KMS-11 (cell line): ENCODE measurements around the gene FBN1.

Source experiments
- H2AFZ ChIP-seq: fragments of 200-600 bp; sonication (generic); 2 replicates; pipeline ENCODE4 v1.6.1; 2016; ENCODE audit warnings: antibody characterized with exemption, mixed run types, low read depth
- H3K27ac ChIP-seq: fragments of 200-600 bp; sonication (generic); 2 replicates; pipeline ENCODE4 v1.6.1; 2016; ENCODE audit warnings: mild to moderate bottlenecking, mixed run types
- H3K27me3 ChIP-seq: fragments of 200-600 bp; sonication (generic); 2 replicates; pipeline ENCODE4 v1.6.1; 2017; ENCODE audit warnings: mild to moderate bottlenecking, low read depth, mixed run types, moderate library complexity; ENCODE audit not compliant: insufficient read depth
- H3K36me3 ChIP-seq: fragments of 200-600 bp; sonication (generic); 2 replicates; pipeline ENCODE4 v1.6.1; 2017; ENCODE audit warnings: mild to moderate bottlenecking, mixed run types; ENCODE audit not compliant: insufficient read depth
- H3K4me1 ChIP-seq: fragments of 200-600 bp; sonication (generic); 2 replicates; pipeline ENCODE4 v1.6.1; 2016; ENCODE audit warnings: mild to moderate bottlenecking, low read depth, mixed run types; ENCODE audit not compliant: poor library complexity, severe bottlenecking
- H3K4me2 ChIP-seq: fragments of 200-600 bp; sonication (generic); 2 replicates; pipeline ENCODE4 v1.7.0; 2016; ENCODE audit warnings: mild to moderate bottlenecking, mixed run types
- H3K4me3 ChIP-seq: fragments of 200-600 bp; sonication (generic); IDR thresholded peaks from 2 replicates; pipeline ENCODE4 v1.6.1; 2017; ENCODE audit warnings: low read depth, low read length, mixed read lengths; ENCODE audit not compliant: insufficient read depth
- H3K79me2 ChIP-seq: fragments of 200-600 bp; sonication (generic); 2 replicates; pipeline ENCODE4 v1.6.1; 2016; ENCODE audit warnings: low read depth, mixed run types; ENCODE audit not compliant: insufficient read depth
- H3K9ac ChIP-seq: fragments of 200-600 bp; sonication (generic); 2 replicates; pipeline ENCODE4 v1.6.1; 2016; ENCODE audit warnings: mild to moderate bottlenecking, mixed run types
- H4K20me1 ChIP-seq: fragments of 200-600 bp; sonication (generic); 2 replicates; pipeline ENCODE4 v1.6.1; 2016; ENCODE audit warnings: mild to moderate bottlenecking, mixed run types; ENCODE audit not compliant: insufficient read depth
- CTCF ChIP-seq: fragments of 200-600 bp; sonication (generic); conservative IDR thresholded peaks from 2 replicates; pipeline ENCODE4 v1.6.1; 2017; ENCODE audit warnings: low read depth, mild to moderate bottlenecking, antibody characterized with exemption, low read length, moderate library complexity, mixed read lengths

The FBN1 gene

DNA sequence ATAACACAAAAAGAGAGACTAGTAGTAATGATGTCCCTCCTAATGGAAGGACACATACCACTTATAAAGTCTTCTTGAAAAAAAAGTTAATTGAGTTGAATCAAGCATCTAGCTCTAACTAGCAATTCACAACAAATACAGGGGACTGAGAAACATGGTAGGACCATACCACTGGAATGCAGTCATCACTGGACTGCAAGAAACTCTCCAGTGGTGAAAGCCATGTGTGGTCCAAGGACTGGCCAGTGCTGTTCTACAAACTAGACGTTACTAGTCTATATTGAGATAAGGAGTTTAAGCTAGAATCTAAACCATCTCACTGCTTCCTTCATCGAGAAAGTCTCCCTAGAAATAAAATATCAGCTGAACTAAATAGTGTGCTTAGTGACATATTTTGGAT is 16.7 kb downstream of the FBN1 start:
- TF ChIP-seq CTCF = no peak
- H3K4me3 ChIP-seq = no peak overlapping the region
- H4K20me1 ChIP-seq = no peaks in the 10 kb centered on the region
- no peak overlapping the region for H3K4me2 ChIP-seq
- H3K27me3 ChIP-seq = no peaks in the 10 kb centered on the region
- H3K9ac ChIP-seq = no peak overlapping the region
- no peak overlapping the region for H3K27ac ChIP-seq
- H2AFZ ChIP-seq = no peak overlapping the region
- no peaks in the 10 kb centered on the region for H3K36me3 ChIP-seq
- no peaks in the 10 kb centered on the region for H3K79me2 ChIP-seq
- H3K4me1 ChIP-seq = no peaks in the 10 kb centered on the region

- H3K4me1 ChIP-seq = no peaks in the 10 kb centered on the region
- TF ChIP-seq CTCF = no peak
- no peak overlapping the region for H3K4me3 ChIP-seq
- no peak overlapping the region for H3K27ac ChIP-seq
- H2AFZ ChIP-seq = no peak overlapping the region
- H3K36me3 ChIP-seq = no peaks in the 10 kb centered on the region
- H3K27me3 ChIP-seq = no peaks in the 10 kb centered on the region
- no peak overlapping the region for H3K9ac ChIP-seq
- H3K79me2 ChIP-seq = no peaks in the 10 kb centered on the region
- H4K20me1 ChIP-seq = no peaks in the 10 kb centered on the region
- no peak overlapping the region for H3K4me2 ChIP-seq
Measured at GRCh38 chr15:48627260-48627940, 18.1 kb downstream of the FBN1 start.

GRCh38 chr15:48625126-48625525 is 20.4 kb downstream of the FBN1 start:
- TF ChIP-seq CTCF = no peak
- Histone ChIP-seq H3K4me3 (no peak overlapping the region), H3K4me1 (no peaks in the 10 kb centered on the region), H3K27me3 (no peaks in the 10 kb centered on the region), H3K36me3 (no peaks in the 10 kb centered on the region), H2AFZ (no peak overlapping the region), H4K20me1 (no peaks in the 10 kb centered on the region), H3K79me2 (no peaks in the 10 kb centered on the region), H3K4me2 (no peak overlapping the region), H3K27ac (no peak overlapping the region), H3K9ac (no peak overlapping the region)

DNA sequence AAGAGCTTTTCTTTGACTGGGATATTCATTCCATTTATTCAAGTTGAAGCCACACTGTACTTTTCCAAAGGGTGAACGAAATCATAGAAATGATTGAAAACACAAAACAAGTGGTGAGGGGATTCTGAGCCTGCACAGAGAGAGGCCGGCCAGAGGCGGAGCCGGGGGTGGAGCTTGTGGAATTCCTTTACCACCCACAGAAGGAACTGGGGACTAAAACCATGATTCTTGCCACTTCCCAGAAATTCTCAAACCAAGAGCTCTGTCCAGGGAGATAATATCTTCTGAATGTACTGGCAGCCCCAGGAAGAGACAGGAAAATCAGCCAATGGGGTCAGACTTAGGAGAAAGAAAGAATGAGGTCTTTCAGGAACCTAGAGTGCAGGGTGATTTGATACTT is 20.8 kb downstream of the FBN1 start:
- Histone ChIP-seq H3K79me2 (no peaks in the 10 kb centered on the region), H4K20me1 (no peaks in the 10 kb centered on the region), H3K36me3 (no peaks in the 10 kb centered on the region), H3K27ac (no peak overlapping the region), H3K27me3 (no peaks in the 10 kb centered on the region), H2AFZ (no peak overlapping the region), H3K4me1 (no peaks in the 10 kb centered on the region), H3K4me2 (no peak overlapping the region), H3K9ac (no peak overlapping the region), H3K4me3 (no peak overlapping the region)
- TF ChIP-seq CTCF = no peak
